ENCODE measurements around the gene JHY.

JHY gene

DNA sequence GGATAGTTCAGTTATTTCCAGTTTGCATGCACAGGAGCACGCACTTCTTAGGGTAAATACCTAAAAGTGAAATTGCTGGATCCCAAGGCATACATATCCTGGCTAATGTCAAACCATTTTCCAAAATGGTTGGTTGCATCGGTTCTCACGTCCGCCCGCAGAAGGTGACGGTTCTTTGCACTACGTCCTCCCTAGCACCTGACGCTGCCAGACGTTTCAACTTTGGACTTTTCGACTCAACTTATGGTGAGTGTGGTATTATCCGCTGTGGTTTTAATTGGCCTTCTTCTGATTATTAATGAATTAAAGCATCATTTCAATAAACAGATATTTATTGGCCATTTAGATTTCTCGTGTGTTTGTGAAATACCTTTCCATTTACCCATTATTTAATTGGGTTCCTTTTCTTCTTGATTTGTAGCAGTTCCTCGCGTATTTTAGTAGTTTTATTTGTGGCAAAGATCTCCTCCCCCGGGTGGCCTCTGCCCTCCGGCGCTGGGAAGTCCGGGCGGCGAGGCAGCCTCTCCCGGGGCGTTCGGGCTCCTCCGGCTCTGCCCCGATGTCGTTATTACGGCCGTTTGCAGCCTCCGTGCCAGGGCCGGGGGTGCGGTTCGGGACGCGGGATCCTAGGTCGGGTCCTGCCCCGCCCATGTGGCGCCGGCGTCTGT, at the start of gene JHY:
TSS of gene JHY (plus strand) at position 571 of the 668 bp plus-strand sequence. CDS start 3,091 bp downstream, outside the sequence.
- Mint-ChIP-seq H3K4me1 (ENCODE audit: low read depth) (peaks cover 12% of the 10 kb centered on the region), H3K36me3 (ENCODE audit: low read depth) (no peaks in the 10 kb centered on the region), H3K9me3 (no peaks in the 10 kb centered on the region), H3K27ac (peak within 1 kb of the TSS; percentile 65), H3K4me3 (peak within 1 kb of the TSS; percentile 73), H3K27me3 (ENCODE audit: low read depth) (peaks cover 17% of the 10 kb centered on the region)

DNA sequence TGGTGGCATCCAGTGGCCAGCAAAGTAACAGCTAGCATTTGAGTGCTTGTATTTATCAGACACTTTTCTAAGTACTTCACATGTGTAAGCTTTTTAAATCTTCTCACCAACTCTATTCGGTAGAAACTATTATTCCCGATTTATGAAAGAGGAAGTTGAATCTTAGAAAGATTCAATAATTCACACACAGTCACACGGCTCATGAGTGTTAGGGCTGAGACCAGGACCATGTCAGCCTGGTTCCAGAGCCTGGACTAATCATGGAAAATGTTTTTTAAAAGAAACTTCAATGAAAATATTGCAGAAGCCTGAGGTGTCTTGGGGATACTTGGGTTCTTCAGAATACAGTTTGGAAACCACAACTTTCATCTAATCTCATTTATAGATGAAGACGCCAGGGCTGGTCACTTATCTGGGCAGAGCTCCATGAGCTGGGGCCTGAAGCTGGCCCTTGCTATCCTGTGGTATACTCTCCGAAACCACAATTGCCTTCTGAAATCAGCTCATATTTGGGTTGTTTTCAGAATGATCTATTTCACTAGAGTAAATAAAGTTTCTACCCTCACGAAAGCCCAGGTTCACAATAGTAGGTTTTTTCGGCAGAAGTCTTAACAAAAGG, 48.6 kb upstream of the JHY start:
- no peaks in the 10 kb centered on the region for H3K36me3 Mint-ChIP-seq (ENCODE audit: low read depth)
- H3K4me1 Mint-ChIP-seq (ENCODE audit: low read depth) = no peaks in the 10 kb centered on the region
- peaks cover 8% of the 10 kb centered on the region for H3K27me3 Mint-ChIP-seq (ENCODE audit: low read depth)
- no peak overlapping the region for H3K27ac Mint-ChIP-seq
- no peak overlapping the region for H3K4me3 Mint-ChIP-seq
- no peaks in the 10 kb centered on the region for H3K9me3 Mint-ChIP-seq

DNA sequence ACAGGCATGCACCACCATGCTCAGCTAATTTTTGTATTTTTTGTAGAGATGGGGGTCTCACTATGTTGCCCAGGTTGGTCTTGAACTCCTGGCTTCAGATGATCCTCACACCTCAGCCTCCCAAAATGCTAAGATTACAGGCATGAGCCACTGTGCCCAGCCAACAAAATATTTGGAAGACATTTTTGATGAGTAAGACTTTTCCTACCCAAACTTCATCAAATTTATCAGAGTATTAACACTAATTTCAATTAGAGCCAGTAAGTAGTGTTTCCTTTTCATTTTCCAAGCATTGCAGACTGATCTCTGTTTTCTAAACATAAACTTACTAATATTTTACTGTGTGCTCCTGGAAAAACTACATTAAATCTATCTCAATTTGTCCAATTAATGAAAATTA, 45.6 kb upstream of the JHY start:
- Mint-ChIP-seq H3K4me3 (no peak overlapping the region), H3K4me1 (ENCODE audit: low read depth) (no peaks in the 10 kb centered on the region), H3K9me3 (no peaks in the 10 kb centered on the region), H3K27ac (no peak overlapping the region), H3K36me3 (ENCODE audit: low read depth) (no peaks in the 10 kb centered on the region), H3K27me3 (ENCODE audit: low read depth) (peaks cover 8% of the 10 kb centered on the region)

DNA sequence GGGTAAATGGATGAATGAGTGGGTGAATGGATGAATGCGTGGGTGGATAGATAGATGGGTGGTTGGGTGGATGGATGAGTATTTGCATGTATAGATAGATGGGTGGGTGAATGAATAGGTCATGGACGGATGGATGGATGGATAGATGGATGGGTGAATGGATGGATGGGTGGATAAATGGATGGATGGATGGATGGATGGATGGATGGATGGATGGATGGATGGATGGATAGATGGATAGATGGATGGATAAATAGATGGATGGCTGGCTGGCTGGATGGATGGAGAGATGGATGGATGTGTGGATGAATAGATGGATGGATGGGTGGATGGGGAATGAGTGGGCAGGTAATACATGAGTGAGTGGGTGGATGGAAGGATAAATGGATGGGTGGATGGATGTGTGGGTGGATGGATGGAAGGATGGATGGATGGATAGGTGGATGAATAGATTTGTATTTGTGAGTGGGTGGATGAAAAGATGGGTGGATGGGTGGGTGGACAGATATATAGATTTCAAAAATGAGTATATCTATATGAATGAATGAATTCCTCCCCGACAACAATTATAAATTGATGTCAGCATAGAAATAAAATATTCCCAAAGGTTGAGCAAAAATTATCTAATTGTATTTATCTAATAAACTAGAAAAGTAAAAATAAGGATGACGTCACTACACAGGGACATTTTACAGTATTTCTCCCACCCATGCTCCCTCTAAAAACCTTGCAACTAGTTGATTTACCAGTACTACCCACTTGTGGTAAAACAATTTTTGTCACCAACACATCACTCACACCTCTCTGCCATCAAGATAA, 44.8 kb upstream of the JHY start:
- no peaks in the 10 kb centered on the region for H3K9me3 Mint-ChIP-seq
- H3K4me3 Mint-ChIP-seq = no peak overlapping the region
- H3K27ac Mint-ChIP-seq = no peak overlapping the region

DNA sequence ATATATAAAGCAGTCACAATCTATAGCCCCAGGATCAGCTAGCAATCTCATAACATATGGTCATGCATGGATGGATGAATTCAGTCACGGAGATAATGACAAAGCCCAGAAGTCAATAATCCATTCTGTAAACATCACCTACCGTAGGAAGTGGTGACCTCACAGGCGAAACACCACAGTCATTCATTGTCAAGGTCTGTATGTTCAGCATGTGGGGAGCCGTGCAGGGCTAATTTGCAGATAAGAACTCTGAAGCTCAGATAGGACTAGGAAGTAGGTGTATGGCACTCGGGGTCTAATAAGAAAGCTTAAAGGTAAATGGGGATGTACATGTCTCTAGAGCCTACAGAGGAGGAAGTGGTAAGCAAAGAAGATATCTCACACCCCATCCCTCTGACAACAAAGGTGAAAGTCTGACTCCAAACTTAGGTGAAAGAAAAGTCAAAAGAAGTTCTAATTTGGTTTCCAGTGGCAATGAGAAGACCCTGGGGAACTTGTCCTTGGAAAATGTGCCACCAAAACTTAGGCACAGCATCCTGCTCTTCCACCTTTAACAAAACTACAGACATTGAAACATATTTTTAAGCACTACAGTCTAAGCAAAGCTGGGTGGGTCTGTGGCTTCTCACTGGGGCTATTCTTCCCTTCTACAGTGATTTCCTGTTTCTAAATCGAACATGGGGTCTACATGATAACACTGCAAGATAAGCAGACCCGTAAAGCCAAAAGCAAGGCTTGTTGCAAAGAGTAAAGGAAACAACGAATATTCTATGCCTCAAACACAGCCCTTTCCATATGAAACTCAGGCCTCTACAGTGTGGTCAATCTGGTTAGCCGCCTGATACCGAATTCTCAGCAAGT, 39.0 kb upstream of the JHY start:
- Mint-ChIP-seq H3K36me3 (ENCODE audit: low read depth) (no peaks in the 10 kb centered on the region), H3K9me3 (no peaks in the 10 kb centered on the region), H3K27ac (peak overlapping the region; percentile 65), H3K4me3 (no peak overlapping the region), H3K4me1 (ENCODE audit: low read depth) (peaks cover 19% of the 10 kb centered on the region), H3K27me3 (ENCODE audit: low read depth) (peaks cover 5% of the 10 kb centered on the region)

More for the DNA sequence above, 44.8 kb upstream of the JHY start:
- Mint-ChIP-seq H3K4me1 (ENCODE audit: low read depth) (peaks cover 2% of the 10 kb centered on the region), H3K27me3 (ENCODE audit: low read depth) (peaks cover 8% of the 10 kb centered on the region), H3K36me3 (ENCODE audit: low read depth) (no peaks in the 10 kb centered on the region)

DNA sequence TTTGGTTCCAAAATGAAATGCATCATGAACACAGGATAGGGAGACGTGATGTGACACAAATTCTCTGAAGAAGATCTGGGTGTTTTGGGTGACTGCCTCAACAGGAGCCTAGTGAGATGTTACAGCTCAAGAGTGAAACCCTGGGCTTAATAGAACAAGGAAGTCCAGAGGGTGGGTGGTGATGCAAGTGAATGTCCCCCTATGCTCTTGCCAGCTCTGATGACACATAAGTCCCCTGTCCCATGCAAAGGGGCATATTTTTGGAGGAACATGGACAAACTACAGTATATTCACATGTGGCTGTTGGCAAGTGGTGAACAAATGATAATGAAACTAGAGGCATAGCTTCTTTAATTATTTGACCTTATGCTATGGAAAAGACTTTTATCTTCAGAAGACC, 35.1 kb upstream of the JHY start:
- Mint-ChIP-seq H3K27me3 (ENCODE audit: low read depth) (peaks cover 5% of the 10 kb centered on the region), H3K27ac (no peak overlapping the region), H3K36me3 (ENCODE audit: low read depth) (no peaks in the 10 kb centered on the region), H3K9me3 (no peaks in the 10 kb centered on the region), H3K4me1 (ENCODE audit: low read depth) (peaks cover 35% of the 10 kb centered on the region), H3K4me3 (no peak overlapping the region)

DNA sequence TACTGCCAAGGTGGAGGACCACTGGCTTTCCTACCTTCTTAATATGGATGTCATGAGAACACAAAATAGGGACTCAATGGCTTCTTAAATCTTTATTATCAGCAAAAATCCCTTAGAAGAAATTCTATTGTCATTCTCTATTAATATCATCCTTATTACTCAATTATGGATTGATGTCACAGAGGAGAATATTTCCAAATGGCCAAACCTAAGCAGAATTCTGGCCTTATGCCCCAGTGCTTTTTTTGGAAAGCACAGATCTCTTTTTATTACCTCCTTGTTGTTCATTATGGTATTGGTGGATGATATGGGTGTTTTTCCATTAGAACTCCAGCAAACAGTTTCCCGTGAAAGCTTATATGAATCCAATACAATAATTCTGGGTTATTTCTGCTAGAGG, 34.4 kb upstream of the JHY start:
- no peak overlapping the region for H3K4me3 Mint-ChIP-seq
- peaks cover 5% of the 10 kb centered on the region for H3K27me3 Mint-ChIP-seq (ENCODE audit: low read depth)
- no peaks in the 10 kb centered on the region for H3K9me3 Mint-ChIP-seq
- no peaks in the 10 kb centered on the region for H3K36me3 Mint-ChIP-seq (ENCODE audit: low read depth)
- H3K4me1 Mint-ChIP-seq (ENCODE audit: low read depth) = peaks cover 31% of the 10 kb centered on the region
- no peak overlapping the region for H3K27ac Mint-ChIP-seq

DNA sequence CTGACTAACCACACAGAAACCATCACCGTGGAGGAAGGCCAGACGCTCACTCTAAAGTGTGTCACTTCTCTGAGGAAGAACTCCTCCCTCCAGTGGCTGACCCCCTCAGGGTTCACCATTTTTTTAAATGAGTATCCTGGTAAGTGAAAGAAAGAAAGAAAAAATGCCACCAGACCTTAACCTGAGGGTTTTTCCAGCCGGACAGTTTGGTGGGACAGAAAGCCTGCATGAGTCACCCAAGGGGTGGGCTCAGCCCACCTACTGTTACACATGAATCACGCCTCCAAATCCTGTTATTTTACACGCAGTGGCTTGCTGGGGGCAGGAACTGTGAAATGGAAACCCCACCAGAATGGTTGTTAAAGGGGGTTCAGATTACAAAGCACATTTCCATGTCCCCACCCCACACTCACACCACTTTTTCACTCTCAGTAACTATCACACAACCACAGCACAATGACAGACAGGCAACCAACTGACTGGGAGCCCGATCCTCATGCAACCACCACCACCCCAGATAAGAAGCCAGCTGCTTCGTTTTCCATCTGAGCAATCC, 32.4 kb upstream of the JHY start:
- Mint-ChIP-seq H3K9me3 (no peaks in the 10 kb centered on the region), H3K27me3 (ENCODE audit: low read depth) (peaks cover 1% of the 10 kb centered on the region), H3K4me3 (no peak overlapping the region), H3K4me1 (ENCODE audit: low read depth) (peaks cover 18% of the 10 kb centered on the region), H3K27ac (no peak overlapping the region), H3K36me3 (ENCODE audit: low read depth) (no peaks in the 10 kb centered on the region)

DNA sequence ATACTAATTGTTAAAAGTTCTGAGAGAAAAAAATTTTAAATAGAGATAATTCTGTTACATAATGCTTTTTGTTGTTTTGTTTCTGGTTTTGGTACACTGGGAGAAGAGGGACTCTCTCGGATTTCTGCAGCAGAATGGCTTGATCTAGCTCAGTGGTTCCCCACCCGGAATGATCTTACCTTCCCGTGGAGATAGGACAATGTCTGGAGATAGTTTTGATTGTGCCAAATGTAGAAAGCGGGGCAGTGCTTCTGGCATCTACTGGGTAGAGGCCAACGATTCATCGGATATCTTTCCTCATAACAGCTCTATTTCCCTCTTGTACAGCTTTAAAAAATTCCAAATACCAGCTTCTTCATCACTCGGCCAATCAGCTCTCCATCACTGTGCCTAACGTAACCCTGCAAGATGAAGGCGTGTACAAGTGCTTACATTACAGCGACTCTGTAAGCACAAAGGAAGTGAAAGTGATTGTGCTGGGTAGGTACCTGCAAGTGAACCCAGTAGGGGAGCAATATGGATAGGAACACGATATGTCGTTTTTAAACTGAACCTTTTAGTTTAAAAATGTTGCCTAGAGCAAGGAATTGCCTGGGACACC, 31.1 kb upstream of the JHY start:
- no peaks in the 10 kb centered on the region for H3K9me3 Mint-ChIP-seq
- H3K4me1 Mint-ChIP-seq (ENCODE audit: low read depth) = peaks cover 21% of the 10 kb centered on the region
- H3K36me3 Mint-ChIP-seq (ENCODE audit: low read depth) = no peaks in the 10 kb centered on the region
- H3K27ac Mint-ChIP-seq = peak overlapping the region; percentile 15
- H3K27me3 Mint-ChIP-seq (ENCODE audit: low read depth) = no peaks in the 10 kb centered on the region
- peak overlapping the region; percentile 42 for H3K4me3 Mint-ChIP-seq

DNA sequence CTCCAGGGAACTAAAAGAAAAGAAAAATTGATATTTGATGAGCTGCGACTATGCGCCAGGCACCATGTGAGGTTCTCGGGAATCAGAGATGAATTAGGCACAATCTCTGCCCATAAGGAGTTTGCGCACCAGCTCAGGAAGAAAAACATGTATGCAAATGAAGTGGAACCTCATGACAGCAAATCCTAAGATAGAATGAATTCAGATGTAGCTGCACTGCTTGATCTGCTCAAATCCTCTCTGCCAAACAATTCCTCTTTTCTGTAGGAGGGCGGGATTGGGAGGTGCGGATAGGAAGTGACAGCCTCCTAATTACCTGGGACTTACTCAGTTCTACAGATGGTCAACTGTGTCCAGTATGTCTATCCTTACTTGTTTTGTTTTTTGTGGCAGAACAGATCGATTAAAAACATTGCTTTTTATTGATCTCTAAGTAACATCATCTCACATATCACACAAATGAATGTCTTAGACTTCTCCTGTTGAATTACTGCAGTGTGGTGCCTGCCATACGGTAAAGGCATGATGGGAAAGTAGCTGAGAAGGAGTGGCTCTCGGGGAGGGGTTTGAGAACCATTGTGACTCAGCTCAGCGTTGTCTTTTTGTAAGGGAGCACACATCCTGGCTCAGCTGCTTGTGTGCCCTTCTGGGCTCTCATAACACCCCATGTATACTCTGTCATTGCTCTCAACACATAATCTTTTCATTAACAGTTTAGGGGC, 30.3 kb upstream of the JHY start:
- Mint-ChIP-seq H3K4me3 (peak overlapping the region; percentile 42), H3K36me3 (ENCODE audit: low read depth) (no peaks in the 10 kb centered on the region), H3K4me1 (ENCODE audit: low read depth) (peaks cover 27% of the 10 kb centered on the region), H3K27me3 (ENCODE audit: low read depth) (no peaks in the 10 kb centered on the region), H3K9me3 (no peaks in the 10 kb centered on the region), H3K27ac (no peak overlapping the region)

DNA sequence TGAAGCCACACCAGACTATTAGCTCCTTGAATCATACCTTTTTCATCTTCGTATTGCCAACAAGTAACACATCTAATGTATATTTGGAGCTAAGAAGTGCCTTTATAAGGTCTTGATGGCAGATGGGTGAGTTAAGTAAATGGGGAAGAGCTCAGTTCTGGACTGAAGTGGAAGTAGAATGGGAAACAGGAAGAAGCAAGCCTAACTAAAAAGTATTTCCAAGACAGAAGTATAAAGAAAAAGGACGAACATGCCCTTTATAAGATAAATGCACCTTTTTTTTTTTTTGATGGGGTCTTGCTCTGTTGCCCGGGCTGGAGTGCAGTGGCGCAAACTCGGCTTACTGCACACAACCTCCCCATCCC, 29.8 kb upstream of the JHY start:
- peaks cover 27% of the 10 kb centered on the region for H3K4me1 Mint-ChIP-seq (ENCODE audit: low read depth)
- no peaks in the 10 kb centered on the region for H3K36me3 Mint-ChIP-seq (ENCODE audit: low read depth)
- H3K27me3 Mint-ChIP-seq (ENCODE audit: low read depth) = peaks cover 4% of the 10 kb centered on the region
- H3K9me3 Mint-ChIP-seq = no peaks in the 10 kb centered on the region
- H3K27ac Mint-ChIP-seq = no peak overlapping the region
- no peak overlapping the region for H3K4me3 Mint-ChIP-seq

DNA sequence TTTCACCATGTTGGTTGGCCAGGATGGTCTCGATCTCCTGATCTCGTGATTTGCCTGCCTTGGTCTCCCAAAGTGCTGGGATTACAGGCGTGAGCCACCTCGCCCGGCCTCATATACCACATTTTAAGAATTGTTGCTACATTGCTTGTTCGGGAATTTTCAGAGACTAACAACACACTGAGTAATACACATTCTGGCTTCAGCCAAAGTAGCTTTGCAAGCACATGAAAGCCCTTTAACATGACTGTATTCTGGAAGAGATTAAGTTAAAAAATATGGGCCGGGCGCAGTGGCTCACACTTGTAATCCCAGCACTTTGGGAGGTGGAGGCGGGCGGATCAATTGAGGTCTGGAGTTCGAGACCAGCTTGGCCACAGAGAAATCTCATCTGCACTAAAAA, 29.3 kb upstream of the JHY start:
- no peaks in the 10 kb centered on the region for H3K9me3 Mint-ChIP-seq
- H3K27ac Mint-ChIP-seq = no peak overlapping the region
- peaks cover 7% of the 10 kb centered on the region for H3K27me3 Mint-ChIP-seq (ENCODE audit: low read depth)
- no peak overlapping the region for H3K4me3 Mint-ChIP-seq
- H3K36me3 Mint-ChIP-seq (ENCODE audit: low read depth) = no peaks in the 10 kb centered on the region
- H3K4me1 Mint-ChIP-seq (ENCODE audit: low read depth) = peaks cover 27% of the 10 kb centered on the region

DNA sequence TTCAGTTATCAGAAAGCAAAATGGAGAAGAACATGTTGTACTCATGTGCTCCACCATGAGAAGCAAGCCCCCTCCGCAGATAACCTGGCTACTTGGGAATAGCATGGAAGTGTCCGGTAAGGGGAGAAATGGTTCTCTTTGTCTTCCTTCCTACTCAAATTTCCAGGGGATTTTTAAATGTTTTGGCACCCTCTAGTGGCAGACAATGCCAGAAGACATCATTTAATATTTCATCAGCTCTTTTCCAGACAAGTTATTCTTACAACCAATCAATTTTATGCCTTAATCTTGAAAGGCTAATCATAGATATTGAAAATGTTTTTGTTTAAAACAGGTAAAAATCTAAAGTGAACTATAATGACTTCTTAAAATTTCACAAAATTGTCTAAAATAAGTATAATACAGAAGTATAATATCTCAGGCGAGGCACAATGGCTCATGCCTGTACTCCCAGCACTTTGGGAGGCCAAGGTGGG, 28.6 kb upstream of the JHY start:
- H3K9me3 Mint-ChIP-seq = no peaks in the 10 kb centered on the region
- no peaks in the 10 kb centered on the region for H3K36me3 Mint-ChIP-seq (ENCODE audit: low read depth)
- no peak overlapping the region for H3K27ac Mint-ChIP-seq
- no peak overlapping the region for H3K4me3 Mint-ChIP-seq
- H3K27me3 Mint-ChIP-seq (ENCODE audit: low read depth) = peaks cover 7% of the 10 kb centered on the region
- peaks cover 27% of the 10 kb centered on the region for H3K4me1 Mint-ChIP-seq (ENCODE audit: low read depth)
